ENCODE data around the gene KRTAP1-4. TPM values are rescaled to one million over a fixed set of nuclear protein-coding genes. Genes with fewer than 3 reads are reported as not detected.
"Not testable (repeated sequence)": the region's sequence is repeated elsewhere in the genome, so short reads cannot be mapped to it uniquely, and the experiment has no call there.

The KRTAP1-4 gene
- total and polyA plus RNA-seq, 7 donors, result not detected

DNA sequence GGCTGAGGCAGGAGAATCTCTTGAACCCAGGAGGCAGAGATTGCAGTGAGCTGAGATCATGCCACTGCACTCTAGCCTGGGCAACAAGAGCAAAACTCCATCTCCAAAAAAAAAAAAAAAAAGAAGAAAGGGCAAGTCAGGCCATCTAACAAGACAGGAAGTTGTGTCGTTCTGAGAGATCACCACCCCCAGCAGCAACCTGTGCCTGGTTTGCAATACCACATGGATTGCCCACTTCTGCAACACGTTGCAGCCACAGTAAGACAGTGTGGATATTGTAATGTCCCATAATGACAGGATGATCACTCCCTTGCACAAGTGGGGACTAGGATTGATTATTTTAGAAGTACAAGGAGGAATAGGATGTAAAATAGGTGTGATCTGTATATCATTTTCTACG lies 39.0 kb upstream of the KRTAP1-4 start:
- TF ChIP-seq POLR2AphosphoS5 (IDR thresholded peaks at IDR 0.05), result no peak
- TF ChIP-seq EP300 (IDR thresholded peaks at IDR 0.05), result no peak
- TF ChIP-seq POLR2A (IDR thresholded peaks at IDR 0.05), result no peak
- TF ChIP-seq, protein P1, sequence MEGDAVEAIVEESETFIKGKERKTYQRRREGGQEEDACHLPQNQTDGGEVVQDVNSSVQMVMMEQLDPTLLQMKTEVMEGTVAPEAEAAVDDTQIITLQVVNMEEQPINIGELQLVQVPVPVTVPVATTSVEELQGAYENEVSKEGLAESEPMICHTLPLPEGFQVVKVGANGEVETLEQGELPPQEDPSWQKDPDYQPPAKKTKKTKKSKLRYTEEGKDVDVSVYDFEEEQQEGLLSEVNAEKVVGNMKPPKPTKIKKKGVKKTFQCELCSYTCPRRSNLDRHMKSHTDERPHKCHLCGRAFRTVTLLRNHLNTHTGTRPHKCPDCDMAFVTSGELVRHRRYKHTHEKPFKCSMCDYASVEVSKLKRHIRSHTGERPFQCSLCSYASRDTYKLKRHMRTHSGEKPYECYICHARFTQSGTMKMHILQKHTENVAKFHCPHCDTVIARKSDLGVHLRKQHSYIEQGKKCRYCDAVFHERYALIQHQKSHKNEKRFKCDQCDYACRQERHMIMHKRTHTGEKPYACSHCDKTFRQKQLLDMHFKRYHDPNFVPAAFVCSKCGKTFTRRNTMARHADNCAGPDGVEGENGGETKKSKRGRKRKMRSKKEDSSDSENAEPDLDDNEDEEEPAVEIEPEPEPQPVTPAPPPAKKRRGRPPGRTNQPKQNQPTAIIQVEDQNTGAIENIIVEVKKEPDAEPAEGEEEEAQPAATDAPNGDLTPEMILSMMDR (IDR thresholded peaks at IDR 0.05), result no peak
- DNase-seq, result no peak
- 72 to 82% methylated on average over 3 of the region's 3 CpGs for WGBS, 2 donors

DNA sequence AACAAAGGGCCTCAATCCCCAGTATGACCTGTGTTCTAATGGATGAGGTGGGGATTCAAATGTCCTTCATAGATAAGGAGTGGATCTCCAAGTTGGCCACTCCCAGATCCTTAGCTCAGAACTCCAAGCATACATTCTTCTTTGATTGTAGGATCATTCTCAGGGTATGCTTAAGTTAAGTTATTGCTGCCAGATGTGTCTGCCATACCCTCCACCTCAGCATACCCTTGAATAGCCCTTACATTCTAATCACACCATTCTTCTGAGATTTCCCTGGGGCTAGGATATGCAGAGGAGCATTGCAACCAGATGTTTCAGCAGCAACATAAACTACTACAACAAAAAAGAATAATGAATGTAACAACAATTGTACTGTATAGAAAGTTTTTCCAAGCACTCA lies 37.3 kb upstream of the KRTAP1-4 start:
- no peaks in the 10 kb centered on the region for H3K36me3 ChIP-seq
- H3K4me3 ChIP-seq, result no peak overlapping the region
- no peaks in the 10 kb centered on the region for H3K27me3 ChIP-seq
- H3K9me3 ChIP-seq, result no peaks in the 10 kb centered on the region
- intact Hi-C loops (cut with DNase I), result no loop called here
- TF ChIP-seq POLR2A (IDR thresholded peaks at IDR 0.05) (no peak), POLR2AphosphoS5 (IDR thresholded peaks at IDR 0.05) (no peak), EP300 (IDR thresholded peaks at IDR 0.05) (no peak)
- TF ChIP-seq, protein P1 (IDR thresholded peaks at IDR 0.05), result no peak
- no peak overlapping the region for H3K27ac ChIP-seq
- H3K4me1 ChIP-seq, result peaks cover 0 to 2% (median 0%) of the 10 kb centered on the region in 4 donors
- DNase-seq, result no peak

More for the DNA sequence above, 39.0 kb upstream of the KRTAP1-4 start:
- Histone ChIP-seq H3K36me3 (no peaks in the 10 kb centered on the region), H3K4me3 (no peak overlapping the region), H3K9me3 (no peaks in the 10 kb centered on the region), H3K4me1 (no peaks in the 10 kb centered on the region), H3K27me3 (no peaks in the 10 kb centered on the region), H3K27ac (no peak overlapping the region)
- intact Hi-C loops (cut with DNase I), result no loop called here

DNA sequence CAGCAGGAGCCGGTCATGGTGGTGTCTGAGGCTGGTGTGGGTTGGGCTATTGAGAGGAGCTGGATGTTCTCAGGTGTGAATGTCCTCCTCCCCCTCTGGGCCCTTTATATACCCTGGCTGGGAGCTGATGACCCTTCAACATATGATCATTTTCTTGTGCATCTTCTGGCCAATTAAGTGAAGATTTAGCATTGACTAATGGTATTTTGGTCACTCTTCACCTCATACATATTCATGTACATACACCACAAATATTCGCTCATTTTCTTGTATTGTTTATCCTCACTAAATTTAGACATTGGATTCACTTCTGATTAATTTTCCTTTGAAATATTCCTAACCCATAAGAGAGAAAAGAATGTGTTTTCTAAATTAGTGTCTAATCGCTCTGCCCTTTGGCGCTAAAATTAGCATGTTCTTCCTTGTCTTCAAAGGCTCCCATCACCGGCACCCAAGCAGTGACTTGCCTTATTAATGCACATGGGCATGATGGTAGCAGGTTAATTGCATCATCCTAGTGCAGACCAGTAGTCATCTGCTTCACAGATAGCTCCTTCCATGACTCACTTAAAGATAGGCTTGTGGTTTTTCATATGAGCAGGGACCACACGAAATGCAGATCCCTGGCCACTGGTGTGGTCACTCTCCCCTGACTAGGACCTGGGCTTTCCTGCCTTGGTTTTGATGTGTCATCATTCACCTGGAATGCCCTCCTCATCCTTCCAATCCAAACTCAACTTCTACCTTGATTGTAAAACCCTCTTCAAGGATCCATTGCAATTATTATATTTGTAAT lies 36.0 kb upstream of the KRTAP1-4 start, which contains the start of gene KRTAP2-4:
Gene KRTAP2-4 (minus strand): TSS at position 51 of the 796 bp plus-strand sequence. CDS start 34 bp downstream, at position 17.
- 89 to 92% methylated on average over 6 of the region's 6 CpGs for WGBS, 2 donors
- intact Hi-C loops (cut with DNase I), result no loop called here
- no peak for DNase-seq

DNA sequence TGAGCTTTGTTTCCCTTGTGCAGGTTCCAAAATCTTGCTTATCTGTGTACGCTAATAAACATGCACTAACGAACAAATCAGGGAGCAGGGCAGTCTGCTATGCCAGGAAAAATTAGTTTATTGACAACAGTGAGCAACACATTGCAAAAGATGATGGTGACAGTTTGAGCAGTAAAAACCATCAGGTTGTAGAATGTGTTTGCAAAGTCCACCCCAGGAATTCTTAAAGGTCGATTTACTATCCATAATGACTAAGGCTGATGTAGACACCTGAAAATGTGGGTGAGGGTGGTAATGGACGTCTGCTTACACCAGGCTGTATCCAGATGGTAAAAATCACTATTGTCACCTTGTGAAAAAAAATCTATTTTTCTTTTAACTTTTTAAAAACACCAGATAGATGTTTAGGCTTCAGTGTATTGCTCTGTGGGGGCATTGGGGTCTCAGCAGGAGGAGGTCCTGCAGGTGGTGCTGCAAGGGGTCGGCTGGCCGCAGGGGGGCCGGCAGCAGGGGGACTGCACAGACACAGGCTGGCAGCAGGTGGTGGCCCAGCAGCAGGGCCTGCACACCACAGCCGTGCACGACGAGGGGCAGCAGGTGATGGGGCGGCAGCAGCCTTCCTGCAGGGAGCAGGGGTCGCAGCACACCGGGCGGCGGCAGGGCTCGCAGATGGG lies 35.2 kb upstream of the KRTAP1-4 start:
- DNase-seq; H3K9me3 ChIP-seq; H3K36me3 ChIP-seq; H3K4me3 ChIP-seq; H3K27ac ChIP-seq; H3K27me3 ChIP-seq; intact Hi-C loops (cut with DNase I): not testable (repeated sequence)
- peaks cover 0 to 17% (median 9%) of the 10 kb centered on the region in 4 donors for H3K4me1 ChIP-seq
- WGBS, 2 donors, result 62 to 82% methylated on average over 7 of the region's 16 CpGs

More for the DNA sequence above, 36.0 kb upstream of the KRTAP1-4 start, which contains the start of gene KRTAP2-4:
- Histone ChIP-seq H3K4me3 (no peak within 1 kb of the TSS), H3K4me1 (peaks cover 0 to 15% (median 9%) of the 10 kb centered on the region in 4 donors), H3K36me3 (no peaks in the 10 kb centered on the region), H3K9me3 (no peaks in the 10 kb centered on the region), H3K27ac (no peak within 1 kb of the TSS), H3K27me3 (no peaks in the 10 kb centered on the region)
- TF ChIP-seq EP300 (IDR thresholded peaks at IDR 0.05) (no peak), POLR2A (IDR thresholded peaks at IDR 0.05) (no peak), POLR2AphosphoS5 (IDR thresholded peaks at IDR 0.05) (no peak)
- TF ChIP-seq, protein P1 (IDR thresholded peaks at IDR 0.05), result no peak

DNA sequence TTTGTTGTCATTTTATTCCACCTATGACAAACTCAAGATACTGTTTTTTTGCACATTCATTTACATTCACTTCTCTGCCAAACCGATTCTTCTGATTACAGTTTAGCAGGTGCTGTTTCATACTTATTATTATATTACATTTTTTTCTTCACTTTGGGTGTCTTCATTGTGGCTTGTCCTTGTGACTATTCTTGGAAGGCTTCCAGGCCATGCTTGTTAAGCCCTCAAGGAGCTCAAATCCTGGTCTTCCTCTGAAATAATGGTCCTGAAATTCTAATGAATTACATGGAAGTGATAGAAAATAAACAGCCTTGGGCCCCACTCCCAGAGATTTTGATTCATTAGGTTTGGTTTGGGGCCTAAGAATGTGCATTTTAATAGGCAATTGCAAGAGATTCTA lies 34.3 kb upstream of the KRTAP1-4 start:
- WGBS, 2 donors, result 64 to 65% methylated on average over 1 of the region's 1 CpG
- no peak overlapping the region for H3K27ac ChIP-seq
- intact Hi-C loops (cut with DNase I), result no loop called here
- H3K4me1 ChIP-seq, result peaks cover 0 to 20% (median 9%) of the 10 kb centered on the region in 4 donors
- TF ChIP-seq POLR2A (IDR thresholded peaks at IDR 0.05) (no peak), POLR2AphosphoS5 (IDR thresholded peaks at IDR 0.05) (no peak), EP300 (IDR thresholded peaks at IDR 0.05) (no peak)
- TF ChIP-seq, protein P1 (IDR thresholded peaks at IDR 0.05), result no peak
- no peak for DNase-seq
- H3K27me3 ChIP-seq, result no peaks in the 10 kb centered on the region
- no peaks in the 10 kb centered on the region for H3K9me3 ChIP-seq
- H3K36me3 ChIP-seq, result no peaks in the 10 kb centered on the region
- H3K4me3 ChIP-seq, result no peak overlapping the region

All from sigmoid colon (tissue), 7 donors.